NCI-H2107 treated with DMSO at 0.1 percent for 48 hours (cell line): ENCODE data around the gene OPRM1.

Experiments used
- DNase-seq: peaks from one replicate; lab custom pipeline; 2025; ENCODE audit not compliant: unreplicated experiment; lab: John Stamatoyannopoulos, UW

The OPRM1 gene

GRCh38 chr6:154202339-154202738, 163.3 kb downstream of the OPRM1 start:
- no peak for DNase-seq

GRCh38 chr6:154202958-154203357, 163.9 kb downstream of the OPRM1 start:
- no peak for DNase-seq

DNA sequence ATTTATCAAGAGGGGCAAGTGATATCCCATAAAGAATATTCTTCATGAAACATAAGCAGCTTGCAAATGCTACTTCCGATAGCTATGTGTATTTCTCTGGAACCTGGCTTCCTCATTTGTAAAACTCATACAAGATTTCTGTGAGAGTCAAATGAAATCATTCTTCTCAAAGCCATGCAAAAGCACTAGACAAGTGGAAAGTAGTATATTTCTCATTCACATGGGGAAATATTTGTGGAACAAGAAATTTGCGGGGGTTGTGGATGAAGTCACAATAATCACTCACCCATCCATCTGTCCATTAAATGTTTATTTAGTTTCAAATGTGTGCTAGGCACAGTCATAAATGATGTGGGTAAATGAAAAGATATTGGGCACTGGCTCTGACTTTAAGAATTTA, 167.1 kb downstream of the OPRM1 start:
- no peak for DNase-seq

GRCh38 chr6:154206996-154207395, 168.0 kb downstream of the OPRM1 start:
- DNase-seq: no peak

DNA sequence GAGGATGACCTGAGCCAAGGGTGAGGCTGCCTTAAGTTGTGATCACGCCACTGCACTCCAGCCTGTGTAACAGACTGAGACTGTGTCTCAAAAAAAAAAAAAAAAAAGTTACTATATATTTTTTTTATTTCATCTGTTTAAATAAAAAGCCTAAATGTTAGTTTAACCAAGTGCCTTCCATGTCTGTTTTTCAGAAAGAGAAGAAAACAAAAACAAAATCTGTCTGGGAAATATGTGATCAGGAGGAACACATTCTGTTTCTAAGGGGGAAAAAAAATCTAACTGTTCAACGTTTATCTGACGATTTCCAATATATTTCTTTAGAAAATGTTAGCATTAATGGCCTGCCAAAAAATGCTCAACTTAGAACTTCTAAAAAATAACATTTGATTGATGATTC, 170.5 kb downstream of the OPRM1 start:
- DNase-seq: no peak

- DNase-seq: no peak
Measured at GRCh38 chr6:154210678-154211077, 171.6 kb downstream of the OPRM1 start.

- no peak for DNase-seq
Measured at GRCh38 chr6:154213782-154214181, 174.7 kb downstream of the OPRM1 start.

DNA sequence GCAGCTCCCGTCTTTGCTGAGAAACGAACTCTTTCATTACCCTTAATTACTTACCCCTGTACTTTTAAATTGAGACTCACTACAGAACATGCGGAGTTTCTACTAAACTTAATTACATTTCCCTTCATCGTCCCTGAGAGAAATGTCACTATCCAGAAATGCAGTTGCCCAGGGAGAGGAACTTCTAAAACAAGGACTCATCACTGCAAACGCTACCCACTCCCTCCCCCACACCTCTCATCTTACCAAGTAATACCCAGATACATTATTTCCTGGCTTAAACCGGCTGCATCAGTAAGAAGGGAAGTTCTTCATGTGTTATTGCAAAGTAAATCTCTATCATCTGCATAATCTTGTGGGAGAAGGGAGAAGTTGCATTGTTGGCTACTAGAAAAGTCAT, 179.3 kb downstream of the OPRM1 start:
- DNase-seq: no peak

GRCh38 chr6:154218787-154219186, 179.7 kb downstream of the OPRM1 start:
- no peak for DNase-seq

- no peak for DNase-seq
Measured at GRCh38 chr6:154219250-154219649, 180.2 kb downstream of the OPRM1 start.

- DNase-seq: no peak
Measured at GRCh38 chr6:154222716-154223115, 183.7 kb downstream of the OPRM1 start.

GRCh38 chr6:154223296-154223695, 184.3 kb downstream of the OPRM1 start:
- no peak for DNase-seq

DNA sequence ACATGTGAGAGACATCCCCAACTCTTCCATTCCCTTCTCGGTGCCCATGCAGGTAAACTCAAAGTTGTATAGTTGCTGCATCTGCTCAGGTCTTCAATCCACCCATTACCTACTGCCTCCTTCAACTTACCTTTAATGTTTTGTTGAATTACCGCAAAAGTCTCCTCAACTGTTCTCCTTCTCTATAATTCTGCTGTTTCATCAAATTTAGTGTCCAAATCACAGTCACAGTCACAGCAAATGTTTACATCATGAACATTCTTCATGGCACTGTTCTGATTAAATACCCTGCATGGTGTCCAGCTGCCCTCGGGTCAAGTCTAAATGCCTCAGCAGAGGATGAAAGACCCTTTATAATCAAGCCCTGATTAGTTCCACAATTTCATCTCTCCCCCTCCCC, 187.4 kb downstream of the OPRM1 start:
- DNase-seq: no peak

- DNase-seq: no peak
Measured at GRCh38 chr6:154227862-154228520, 189.0 kb downstream of the OPRM1 start.

- no peak for DNase-seq
Measured at GRCh38 chr6:154228521-154228905, 189.5 kb downstream of the OPRM1 start.

DNA sequence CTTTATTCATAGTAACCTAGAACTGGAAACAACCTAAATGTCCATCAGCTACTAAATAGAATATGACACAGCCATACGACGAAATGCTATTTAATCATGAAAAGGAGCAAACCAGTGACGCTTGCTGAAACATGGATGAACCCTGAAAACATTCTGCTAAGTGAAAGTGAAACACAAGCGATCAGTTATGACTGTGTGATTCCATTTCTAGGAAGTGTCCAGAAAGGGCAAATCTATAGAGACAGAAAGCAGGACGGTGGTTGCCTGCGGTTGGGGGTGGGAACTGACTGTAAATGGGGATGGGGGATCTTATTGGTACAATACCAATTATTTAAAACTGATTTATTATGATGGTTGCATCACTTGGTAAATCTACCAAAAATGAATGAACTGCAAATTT, 190.7 kb downstream of the OPRM1 start:
- no peak for DNase-seq

GRCh38 chr6:154230393-154230792, 191.4 kb downstream of the OPRM1 start:
- no peak for DNase-seq

DNA sequence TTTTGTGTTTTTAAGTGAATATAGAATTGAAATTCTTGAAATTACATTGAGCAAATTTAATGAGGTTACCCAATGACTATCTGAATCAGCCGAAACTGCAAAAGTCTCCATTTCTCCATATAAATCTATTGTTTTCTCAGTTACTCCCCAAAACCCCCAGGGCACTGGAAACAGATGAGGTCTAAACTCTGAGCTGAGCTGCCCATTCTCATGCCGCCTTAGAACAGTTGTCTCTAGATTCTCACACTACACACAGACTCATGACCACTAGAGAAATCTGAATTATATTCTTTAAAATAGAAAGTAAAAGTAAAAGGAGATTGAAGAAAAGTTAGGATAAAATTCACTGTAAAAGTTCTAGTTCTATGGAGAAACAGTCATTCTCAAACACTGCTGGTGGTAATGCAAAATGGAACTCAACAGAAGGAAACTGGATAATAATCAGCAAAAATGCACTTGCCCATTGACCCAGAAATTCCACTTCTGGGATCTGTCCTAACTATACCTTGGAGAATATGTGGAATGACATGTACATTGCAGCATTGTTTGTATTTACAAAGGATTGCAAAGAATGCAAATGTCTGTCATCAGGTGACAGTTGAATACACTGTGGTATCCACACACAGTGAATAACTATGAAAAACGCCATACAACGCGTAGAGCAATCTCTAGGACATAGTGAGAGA, 192.0 kb downstream of the OPRM1 start:
- DNase-seq: no peak

DNA sequence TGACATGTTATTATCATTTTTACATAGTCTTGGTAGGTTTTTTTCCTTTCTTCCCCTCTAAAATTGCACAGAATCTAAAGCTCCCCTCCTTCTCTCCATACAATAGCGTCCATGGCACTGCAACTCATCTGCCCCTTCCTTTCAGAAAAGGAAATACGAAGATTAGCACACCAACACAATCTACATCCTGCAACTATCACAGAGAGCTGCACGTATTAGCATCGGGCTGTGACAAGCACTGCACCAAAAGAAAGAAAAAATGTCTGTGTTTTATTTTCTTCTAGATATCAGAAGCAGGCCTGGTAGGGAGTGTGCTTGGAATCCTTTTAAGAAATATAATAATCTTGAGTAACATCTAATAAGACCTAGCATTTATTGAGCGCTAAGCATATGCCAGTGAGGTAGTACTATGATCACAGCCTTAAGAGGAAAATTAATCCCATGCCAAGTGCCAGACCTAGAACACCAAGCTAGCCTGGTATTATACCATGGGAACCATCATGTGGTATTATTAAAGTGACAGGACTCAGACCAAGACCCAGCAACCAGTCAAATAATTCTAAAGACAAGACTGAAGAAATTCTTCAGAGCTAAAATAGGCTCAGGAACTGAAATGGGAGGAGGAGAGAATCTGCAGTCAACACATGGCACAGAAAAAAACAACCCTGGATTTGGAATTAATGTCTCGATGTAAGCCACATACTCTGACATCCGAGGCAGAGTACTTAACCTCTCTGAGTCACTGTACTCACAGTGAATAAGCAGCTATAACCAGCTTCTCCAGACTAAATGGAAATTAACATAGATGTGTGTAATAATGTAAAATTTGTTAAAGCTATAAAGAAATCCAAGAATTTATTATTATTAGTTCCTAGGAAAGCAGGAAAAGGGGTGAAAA, 193.2 kb downstream of the OPRM1 start:
- DNase-seq: no peak

- DNase-seq: no peak
Measured at GRCh38 chr6:154233383-154233782, 194.3 kb downstream of the OPRM1 start.

DNA sequence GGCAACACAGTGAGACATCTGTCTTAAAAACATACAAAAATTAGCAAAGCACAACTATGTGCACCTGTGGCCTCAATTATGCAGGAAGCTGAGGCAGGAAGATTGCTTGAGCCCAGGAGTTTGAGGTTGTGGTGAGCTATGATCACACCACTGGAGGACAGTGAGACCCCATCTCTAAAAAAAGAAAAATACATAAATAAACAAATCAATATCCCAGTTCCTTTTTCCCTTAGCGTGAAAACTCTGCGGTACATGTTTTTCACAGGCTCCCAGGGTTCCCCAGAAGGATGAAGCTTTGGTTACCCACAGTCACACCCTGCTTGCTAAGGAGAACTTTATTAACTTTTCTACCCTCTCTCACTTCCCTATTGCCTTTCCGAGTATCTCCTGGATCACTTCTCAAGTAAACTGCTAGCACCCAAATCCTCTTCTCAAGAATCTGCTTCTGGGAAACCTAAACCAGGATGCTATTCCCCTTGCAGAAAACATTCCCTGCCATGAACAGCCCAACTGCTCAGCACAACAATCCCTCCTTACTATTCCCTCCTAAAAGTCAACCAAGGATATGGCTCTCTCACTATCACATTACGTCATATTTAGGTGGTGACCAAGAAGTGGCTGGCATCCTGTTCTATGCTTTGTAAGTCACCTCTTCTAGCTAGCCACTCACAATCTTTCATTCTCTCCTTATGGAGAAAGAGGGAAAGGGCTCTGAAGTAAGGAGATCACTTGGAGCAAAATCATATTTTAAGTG, 195.2 kb downstream of the OPRM1 start:
- DNase-seq: no peak
